CD4-positive, alpha-beta T cell treated with Interleukin-21 for 1 hour (primary cell): ENCODE results near the gene ACAN.

Experiments
- DNase-seq: peaks from one replicate; pipeline ENCODE4 v3.0.0-alpha.2; 2020

Gene ACAN

DNA sequence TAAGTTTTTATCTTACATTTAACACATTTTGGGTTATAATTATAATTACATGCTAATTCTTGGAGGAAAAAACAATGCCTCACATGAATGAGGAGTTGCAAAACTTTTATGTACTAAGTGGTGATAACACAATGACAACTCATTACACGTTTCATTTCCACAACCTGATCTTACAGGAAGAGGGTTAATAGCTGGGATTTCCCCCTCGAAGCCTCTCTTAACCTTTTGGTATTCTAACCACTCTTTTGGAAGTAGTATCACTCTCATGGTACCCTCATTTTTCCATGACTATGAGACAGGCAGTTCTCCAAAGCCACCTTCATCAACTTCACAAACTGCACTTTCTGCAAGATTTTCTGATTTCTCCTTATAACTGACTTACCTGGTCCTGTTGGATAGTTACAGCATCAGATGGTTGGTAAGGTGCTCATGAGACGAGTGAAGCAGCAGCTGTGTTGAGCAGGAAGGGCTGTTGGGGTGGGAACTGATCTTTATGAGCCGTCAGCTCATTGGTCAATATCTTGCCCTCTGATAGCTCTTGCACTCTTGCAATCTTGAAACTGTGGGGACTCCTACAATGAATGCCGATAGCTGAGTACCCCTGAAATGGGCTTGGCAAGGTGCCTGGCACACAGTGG lies 41.6 kb downstream of the ACAN start:
- no peak for DNase-seq

- DNase-seq = no peak
Measured at GRCh38 chr15:88845616-88846015, 42.4 kb downstream of the ACAN start.

GRCh38 chr15:88847144-88847543 lies 43.9 kb downstream of the ACAN start:
- DNase-seq = no peak

- DNase-seq = no peak
Measured at GRCh38 chr15:88848203-88848602, 45.0 kb downstream of the ACAN start.

DNA sequence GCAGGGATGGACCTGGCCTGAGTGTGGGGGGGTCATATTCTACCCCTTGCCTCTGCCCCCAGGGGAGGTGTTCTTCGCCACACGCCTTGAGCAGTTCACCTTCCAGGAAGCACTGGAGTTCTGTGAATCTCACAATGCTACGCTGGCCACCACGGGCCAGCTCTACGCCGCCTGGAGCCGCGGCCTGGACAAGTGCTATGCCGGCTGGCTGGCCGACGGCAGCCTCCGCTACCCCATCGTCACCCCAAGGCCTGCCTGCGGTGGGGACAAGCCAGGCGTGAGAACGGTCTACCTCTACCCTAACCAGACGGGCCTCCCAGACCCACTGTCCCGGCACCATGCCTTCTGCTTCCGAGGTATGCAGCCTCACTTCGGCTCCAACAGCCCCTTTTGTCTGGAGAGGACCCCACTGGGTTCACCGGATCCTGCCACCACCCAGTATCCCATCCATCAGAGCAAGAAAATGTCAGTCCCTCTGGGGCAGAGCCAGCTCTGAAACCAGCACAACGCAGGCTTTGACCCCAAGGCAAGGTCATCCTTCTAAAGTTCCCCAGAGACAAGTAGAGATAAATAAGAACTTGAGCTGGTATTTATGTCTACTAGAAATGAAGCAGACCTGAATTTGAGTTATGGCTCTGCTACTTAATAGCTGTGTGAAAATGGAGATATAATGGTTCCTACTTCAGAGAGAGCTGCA lies 46.3 kb downstream of the ACAN start:
- DNase-seq = no peak

- no peak for DNase-seq
Measured at GRCh38 chr15:88852476-88852875, 49.2 kb downstream of the ACAN start.

- no peak for DNase-seq
Measured at GRCh38 chr15:88858934-88859333, 55.7 kb downstream of the ACAN start.

DNA sequence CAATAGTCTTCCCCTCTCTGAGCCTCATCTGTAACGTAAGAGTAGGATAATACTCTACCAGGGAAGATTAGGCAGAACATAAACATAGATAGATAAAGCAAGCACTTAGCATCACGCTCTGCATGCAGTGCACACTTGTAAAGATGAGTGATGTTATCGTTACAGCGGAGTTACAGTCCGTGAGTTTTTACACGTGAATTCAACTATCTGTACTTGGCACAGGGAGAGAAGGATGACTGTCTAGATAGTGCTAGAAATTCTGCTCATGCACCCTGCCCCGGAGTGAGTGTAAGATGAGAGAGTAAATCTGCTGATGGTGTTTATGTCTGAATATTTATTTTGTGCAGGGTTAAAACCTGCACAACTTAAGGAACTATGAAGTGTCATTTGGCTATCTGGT lies 56.3 kb downstream of the ACAN start:
- DNase-seq = no peak

DNA sequence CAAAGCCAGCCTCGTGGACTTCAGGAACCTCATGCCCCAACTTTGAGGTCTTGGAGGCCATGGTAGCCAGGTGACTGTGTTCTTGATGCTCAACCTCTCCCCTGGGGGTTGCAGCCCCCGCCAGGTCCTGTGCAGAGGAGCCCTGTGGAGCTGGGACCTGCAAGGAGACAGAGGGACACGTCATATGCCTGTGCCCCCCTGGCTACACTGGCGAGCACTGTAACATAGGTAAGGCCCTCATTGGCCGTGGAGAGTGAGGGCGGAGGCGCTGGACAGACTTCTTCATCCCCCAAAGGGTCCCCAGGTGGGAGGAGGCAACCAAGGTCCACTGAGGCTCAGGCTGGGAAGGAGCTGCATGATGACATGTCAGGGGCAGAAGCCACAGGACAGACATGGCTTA lies 57.0 kb downstream of the ACAN start:
- no peak for DNase-seq

- no peak for DNase-seq
Measured at GRCh38 chr15:88863412-88863811, 60.2 kb downstream of the ACAN start.

GRCh38 chr15:88864861-88865497 lies 61.7 kb downstream of the ACAN start:
- DNase-seq = no peak

DNA sequence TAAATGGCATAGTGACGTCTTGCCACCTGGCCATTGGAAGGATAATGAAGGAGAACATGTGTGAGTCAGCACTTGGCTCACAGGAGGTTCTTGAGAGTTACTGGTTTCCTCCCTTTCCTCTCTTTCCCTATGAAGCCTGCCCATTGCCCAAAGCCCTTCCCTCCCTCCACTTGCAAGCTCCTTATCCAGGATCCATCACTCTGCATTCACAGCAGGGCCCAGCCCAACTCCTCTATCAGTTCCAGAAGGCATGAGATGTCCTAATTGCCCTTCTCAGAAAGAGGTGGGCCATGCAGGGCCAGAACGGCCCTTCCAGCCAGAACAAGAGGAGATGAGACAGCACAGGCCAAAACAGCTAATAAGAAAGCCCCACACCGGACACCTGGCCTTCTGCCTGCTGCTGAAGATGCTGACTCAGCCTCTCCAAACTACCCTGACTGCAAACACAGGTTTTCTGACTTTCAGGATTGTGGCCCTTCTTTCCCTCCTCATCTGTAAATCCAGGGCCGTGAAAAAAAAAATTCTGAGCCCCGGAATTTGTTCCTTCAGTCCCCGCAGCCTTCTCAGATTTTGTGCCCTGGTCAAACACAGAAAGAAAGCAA lies 62.4 kb downstream of the ACAN start:
- DNase-seq = no peak

DNA sequence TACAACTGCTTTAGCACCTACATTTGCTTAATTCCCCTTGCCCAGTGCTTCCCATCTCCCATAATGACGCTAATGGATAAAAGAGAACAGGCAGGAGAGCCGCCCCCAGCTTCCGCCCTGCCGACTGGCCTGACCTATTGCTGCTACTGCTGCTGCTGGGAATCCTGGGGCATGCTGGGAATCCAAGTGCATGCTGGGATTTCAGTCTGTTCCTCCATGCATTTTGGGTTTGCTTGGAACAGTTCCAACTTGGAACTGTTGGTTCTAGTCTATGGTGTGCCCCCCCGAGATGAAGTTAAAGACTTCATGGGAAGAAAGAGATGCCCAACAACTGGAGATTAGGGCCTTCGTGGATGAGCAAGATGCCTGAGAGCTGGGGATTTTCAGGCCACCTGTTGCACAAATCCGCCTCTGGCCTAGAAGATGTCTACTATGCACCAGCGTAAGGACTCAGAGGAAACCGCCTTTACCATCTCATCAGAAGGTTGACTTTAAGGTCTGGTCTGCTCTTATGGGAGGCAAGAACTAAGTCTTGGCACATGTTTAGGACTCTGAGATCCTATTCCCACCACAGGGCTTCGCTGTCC lies 63.2 kb downstream of the ACAN start:
- no peak for DNase-seq

GRCh38 chr15:88871313-88871712 lies 68.1 kb downstream of the ACAN start:
- no peak for DNase-seq

- DNase-seq = no peak
Measured at GRCh38 chr15:88872106-88872505, 68.9 kb downstream of the ACAN start.

DNA sequence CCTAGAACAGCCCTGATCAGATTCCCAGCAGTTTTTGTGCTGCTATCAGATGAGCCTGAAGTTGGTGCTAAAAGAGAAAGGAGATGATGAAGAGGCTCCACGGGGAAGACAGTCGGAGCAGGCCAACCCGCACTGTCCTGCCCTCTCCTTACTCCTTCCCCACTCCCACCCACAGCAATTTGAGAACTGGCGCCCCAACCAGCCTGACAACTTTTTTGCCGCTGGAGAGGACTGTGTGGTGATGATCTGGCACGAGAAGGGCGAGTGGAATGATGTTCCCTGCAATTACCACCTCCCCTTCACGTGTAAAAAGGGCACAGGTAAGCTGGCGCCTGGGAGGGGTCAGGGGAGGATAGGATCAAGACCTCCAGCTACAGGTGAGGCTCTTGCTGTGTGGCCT lies 69.5 kb downstream of the ACAN start:
- no peak for DNase-seq

GRCh38 chr15:88873786-88874185 lies 70.5 kb downstream of the ACAN start:
- no peak for DNase-seq

DNA sequence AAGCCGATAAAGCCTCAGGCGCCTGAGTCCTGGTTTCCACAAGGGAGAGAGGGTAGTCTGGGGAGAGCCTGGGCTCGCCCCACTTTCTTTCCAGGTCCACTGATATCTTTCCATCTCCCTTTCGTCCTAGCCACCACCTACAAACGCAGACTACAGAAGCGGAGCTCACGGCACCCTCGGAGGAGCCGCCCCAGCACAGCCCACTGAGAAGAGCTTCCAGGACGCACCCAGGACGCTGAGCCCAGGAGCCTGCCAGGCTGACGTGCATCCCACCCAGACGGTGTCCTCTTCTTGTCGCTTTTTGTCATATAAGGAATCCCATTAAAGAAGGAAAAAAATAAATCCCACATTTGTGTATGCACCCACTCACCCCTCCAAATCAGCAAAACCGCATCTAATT lies 71.0 kb downstream of the ACAN start:
- DNase-seq = no peak

DNA sequence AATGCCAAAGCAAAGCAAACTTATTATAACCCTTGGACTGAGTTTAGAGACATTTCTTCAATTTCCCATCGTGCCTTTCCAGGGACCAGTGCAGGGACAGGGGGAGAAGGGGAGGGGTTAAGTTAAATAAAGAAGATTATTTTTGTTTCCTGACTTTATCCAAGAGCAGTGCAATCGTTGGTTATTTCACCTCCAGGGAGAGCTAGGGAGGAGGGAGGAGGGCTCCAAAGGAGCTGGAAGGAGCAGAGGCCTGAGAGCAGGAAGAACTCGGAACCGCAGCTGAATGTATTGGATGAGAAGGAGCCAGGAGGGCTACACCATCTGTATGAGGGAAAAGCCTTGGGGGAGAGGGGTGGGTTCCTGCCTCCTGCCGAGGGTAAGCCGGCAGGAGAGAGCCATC lies 71.4 kb downstream of the ACAN start:
- no peak for DNase-seq

- DNase-seq = no peak
Measured at GRCh38 chr15:88876573-88876972, 73.3 kb downstream of the ACAN start.

DNA sequence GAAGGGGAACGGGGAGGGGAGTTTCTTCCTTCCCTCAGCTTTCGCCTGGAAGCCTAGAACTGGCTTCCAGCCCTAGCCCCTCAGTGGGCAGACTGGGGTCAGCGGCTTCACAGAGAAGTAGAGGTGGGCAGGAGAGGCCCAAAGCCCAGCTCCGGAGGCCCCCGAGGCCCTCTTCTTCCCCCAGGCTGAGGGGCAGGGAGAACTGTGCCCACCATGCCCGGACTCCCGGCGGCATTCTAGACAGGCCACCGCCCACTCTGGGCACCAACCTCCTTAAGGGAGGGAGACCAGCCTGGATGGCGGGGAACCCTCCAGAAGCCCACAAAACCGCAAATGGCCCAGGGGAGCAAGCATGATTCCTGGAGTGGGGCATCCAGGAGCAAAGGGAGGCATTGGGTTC lies 74.2 kb downstream of the ACAN start:
- DNase-seq = no peak

- no peak for DNase-seq
Measured at GRCh38 chr15:88877906-88878305, 74.7 kb downstream of the ACAN start.

DNA sequence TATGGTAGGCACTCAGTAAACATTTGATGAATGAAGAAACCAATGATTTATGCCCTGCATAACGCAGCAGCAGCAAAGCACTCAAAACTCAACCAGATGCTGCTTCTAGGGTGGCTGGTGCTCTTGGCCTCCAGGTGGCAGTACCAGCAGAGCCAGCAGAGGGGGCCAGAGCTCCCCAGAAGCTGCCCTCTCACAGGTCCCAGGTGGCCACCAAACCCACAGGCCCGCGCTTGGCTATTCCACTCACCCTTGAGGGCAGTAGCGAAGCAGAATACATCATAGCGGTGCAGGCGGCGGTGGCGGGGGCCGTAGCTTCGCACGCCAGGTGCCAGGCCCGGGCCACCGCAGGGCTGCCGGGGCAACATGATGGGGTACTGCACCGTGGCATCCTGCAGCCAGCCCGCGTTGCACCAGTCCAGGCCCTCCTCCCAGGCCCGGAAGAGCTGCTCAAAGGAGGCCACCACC lies 75.5 kb downstream of the ACAN start:
- DNase-seq = peak; percentile 35
